ENCODE measurements around the gene ZNF396.

The ZNF396 gene

DNA sequence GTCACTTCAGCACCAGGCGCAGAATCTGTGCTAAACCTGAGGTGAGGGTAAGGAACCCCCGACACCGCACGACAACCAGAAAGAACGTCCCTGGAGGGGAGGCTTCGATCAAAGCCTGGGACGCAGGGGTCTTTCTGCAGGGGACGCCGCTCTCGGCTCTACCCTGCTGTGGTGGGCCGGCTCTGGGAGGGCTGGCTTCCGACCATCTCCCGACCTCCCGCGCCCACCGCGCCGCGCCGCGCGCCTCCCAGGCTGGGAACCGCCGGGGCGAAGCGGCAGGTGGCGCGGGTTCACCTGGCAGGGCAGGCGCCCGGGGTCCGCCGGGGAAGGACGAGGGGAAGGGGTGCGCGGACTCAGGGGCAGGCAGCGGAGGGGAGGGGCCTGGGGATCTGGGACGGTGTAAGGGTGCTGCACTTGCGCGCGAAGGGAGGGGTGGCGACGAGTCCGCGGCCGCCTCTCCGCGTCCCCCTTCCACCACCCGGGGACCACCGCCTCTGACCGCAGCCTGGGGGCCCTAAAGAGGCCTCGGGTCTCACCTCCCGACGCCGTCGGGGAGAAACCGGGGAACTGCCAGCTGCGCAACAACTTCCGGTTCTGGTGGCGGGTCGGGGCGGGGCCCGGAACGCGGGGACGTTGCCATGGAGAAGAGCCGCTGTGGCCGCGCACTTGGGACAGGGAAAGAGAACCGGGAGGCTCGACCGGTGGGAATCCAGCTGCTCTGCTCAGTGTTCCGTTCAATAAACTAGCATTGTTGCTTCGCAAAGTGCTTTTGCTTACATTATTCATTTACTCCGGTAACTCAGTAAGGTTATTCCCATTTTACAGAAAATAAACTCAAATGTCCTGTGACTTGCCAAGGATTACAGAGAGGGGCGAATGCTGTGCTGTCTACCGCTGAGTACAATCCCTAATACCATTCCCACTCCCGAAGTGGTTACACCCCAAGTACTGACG lies at the start of gene ZNF396:
Gene ZNF396 (minus strand): TSS at position 596 of the 954 bp plus-strand sequence. CDS start 3,045 bp downstream, outside the sequence.
- DNase-seq, result peak; percentile 16

DNA sequence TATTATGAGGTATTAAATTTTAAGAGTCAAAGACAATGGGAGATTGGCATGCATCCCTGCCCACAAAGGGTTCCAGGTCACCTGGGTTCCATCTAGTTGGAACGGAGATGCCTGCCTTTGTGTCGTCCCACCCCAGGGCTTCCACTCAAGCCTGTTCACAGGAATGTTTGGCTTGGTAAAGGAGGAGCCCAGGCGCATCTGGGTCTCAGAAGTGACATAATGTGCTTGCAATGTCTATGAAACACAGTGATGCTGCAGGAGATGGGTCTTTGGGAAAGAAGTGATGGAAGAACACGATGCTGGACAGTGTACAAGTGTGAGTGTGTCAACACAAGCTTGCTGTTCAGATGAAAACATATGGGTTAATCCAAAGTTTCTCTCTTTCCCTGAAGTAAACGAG lies 49.6 kb upstream of the ZNF396 start:
- DNase-seq, result no peak

DNA sequence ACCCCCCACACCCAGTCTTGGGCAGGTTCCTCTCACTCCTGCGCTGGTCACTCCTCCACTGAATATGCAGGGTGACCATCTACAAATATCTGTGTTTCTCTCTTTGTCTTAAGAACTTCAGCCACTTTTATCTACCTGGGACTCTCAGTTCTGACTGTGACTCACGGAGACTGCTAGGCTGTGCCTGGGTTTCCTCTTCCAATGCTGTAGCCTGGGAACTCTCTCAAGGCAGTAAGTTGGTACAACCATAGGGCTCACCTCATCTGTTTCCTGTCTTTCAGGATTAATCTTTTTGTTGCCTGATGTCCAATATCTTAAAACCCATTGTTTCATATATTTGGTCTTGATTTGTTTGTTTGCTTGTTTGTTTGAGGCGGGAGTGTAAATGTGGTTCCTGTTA lies 47.2 kb upstream of the ZNF396 start:
- DNase-seq, result no peak

- DNase-seq, result no peak
Observed at GRCh38 chr18:35422237-35422636, 45.1 kb upstream of the ZNF396 start.

DNA sequence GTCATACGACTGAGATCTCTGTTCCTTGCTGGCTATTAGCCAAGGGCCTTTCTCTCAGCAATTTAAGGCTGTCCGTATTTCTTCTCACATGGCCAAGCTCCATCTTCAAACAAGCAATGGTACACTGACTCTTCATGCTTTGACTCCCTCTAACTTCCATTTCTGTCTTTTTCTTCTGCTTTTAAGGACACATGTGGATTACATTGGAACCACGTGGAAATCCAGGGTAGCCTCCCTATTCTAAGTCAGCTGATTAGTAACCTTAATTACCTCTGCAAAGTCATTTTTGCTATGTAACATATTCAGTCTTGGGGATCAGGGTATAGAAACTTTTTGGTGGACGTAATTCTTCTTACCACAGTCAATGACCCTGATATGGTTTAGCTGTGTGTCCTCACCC lies 41.5 kb upstream of the ZNF396 start:
- no peak for DNase-seq

DNA sequence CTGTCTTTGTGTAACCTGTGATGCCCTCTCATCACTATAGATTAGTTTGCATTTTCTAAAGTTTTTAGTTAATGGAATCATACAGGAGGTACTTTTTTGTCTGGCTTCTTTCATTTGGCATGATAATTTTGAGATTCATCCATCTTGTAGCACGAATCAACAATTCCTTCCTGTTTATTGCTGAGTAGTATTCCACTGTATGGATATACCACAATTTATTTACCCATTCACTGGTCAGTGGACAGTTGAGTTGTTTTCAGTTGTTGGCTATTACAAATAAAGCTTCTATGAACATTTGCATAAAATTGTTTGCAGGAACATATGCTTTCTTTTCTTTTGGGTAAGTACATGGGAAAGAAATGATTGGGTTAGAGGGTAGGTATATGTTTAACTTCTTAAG lies 40.1 kb upstream of the ZNF396 start:
- no peak for DNase-seq

DNA sequence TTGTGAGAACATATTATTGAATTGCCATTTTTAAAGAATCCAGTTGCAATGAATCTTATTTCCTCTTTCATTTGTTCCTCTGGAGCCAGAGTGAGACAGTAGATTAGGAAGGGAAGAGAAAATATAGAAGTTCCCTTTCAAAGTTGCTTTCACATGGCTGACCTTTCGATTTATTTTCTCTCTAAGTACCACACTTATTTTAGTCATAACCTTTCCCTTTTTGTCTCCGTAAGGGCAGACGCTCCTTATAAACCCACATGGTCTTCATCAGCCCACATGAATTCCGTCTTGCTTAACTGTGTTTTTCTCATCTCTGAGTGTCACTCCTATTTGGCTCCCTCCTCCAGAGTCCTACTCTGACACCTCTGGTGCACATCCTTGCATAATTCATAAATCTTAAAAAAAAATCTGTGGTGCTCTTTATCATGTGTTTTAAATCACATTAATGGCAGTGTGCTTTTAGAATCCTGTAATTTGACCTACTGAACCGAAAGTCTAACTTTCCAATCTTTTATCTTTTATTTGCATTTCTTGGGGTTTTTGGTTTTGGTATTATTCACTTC lies 38.5 kb upstream of the ZNF396 start:
- DNase-seq, result no peak

DNA sequence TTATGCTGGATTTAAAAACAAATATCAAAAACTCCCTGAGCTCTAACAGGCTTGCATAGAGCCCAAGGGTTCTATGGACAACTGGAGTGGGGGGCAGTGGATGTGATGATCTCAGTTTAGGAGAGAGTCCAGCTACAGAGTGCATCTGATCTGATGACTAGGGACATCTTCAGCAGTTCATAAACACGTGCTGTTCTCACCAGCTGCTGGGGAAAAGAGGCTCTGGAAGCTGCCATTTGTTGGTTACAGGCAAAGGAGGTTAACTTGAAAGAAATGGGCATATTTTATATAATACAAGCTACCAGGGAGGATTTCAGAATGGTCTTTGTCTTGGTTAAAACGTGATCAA lies 36.0 kb upstream of the ZNF396 start:
- DNase-seq, result no peak

DNA sequence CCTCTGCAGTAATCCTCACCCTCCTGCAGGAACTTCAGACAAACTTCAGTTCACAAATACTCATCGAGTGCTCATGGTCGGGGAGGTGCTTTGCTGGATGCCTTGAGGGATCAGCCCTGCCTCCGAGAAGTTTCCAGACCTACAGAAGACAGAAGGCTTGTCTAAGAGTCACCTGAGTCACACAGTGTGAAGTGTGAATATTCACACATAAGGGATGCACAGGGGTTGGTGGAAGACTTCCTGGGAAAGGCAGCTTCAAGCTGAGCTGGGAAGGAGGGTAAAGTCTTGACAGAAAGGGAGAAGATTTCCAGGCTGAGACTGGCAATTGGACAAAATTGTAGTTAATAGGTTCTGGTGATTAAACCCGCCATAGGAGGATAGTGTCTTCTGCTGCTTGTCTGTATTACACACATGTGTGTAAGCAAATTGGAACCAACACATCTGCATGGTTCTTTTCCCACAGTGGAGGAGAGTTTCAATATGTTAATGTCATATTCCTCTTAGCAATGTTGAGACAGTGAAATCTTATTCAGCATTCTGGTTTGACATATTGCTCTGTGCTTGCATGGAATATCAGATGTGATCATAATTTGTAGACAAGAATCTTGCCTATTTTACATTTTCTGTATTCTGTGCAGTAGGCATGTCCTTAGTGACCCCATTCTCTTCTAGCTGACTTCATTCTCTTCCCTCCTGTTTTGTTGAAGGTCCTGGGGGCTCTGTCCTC lies 34.7 kb upstream of the ZNF396 start:
- no peak for DNase-seq

GRCh38 chr18:35410561-35410960 lies 33.4 kb upstream of the ZNF396 start:
- no peak for DNase-seq

GRCh38 chr18:35409911-35410310 lies 32.8 kb upstream of the ZNF396 start:
- no peak for DNase-seq

GRCh38 chr18:35408843-35409261 lies 31.7 kb upstream of the ZNF396 start:
- DNase-seq, result no peak

DNA sequence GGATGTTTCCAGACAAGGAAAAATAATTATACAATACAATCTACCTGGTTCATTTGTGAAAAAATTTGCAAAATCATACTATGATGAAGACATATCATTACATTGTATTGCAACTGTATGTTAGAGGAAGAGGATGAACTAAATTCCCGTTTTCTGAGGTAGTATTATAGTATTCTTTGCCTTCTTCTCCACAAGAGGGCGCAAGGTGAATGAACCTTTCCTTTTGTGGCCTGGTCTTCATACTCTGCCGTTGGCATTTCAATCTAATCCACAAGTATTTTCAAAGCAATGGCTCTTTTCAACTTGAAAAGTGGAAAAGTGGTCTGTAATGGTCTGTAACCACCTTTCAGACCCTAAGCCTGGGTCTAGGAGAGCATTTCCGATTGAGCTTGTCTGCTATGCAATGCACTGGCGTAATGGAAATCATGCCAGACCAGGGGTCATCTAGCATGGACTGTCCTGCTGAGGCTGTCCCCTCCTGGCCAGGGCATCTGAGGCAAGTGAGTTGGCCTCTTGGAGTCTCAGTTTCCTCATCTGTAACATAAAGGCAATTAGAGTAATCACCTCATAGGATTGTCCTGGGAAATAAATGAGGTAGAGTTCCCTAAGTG lies 30.8 kb upstream of the ZNF396 start:
- DNase-seq, result peak; percentile 69

DNA sequence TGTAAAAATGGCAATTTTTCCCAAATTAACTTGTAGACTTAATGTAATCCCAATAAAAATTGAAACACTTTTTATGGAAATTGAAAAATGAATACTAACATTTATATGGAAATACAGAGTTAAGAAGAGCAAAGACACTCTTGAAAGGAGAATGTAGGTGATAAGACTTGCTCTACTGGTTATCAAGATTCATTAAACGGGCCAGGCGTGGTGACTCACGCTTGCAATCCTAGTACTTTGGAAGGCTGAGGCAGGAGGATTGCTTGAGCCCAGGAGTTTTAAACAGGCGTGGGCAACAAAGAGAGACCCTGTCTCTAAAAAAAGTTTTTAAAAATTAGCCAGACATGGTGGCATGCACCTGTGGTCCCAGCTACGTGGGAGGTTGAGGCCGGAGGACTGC lies 29.5 kb upstream of the ZNF396 start:
- DNase-seq, result no peak

DNA sequence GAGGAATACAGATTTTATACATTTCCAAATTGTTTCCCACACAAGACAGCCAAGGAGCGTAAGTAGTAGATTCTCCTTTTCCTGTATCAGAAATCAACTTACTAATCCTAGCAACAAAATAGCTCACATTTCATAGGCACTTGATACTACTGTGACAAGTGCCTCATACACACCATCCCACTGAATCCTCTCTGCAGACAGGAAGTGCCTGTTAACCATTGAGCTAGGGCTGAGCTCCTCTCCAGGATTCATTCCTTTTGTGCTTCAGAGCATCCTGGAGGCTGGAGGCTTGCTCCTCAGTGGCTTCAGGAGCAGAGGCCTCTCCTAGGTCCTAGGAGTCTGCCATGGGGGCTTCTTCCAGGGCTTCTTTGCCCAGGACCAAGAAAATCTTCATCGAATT lies 20.8 kb upstream of the ZNF396 start:
- DNase-seq, result no peak

- no peak for DNase-seq
Observed at GRCh38 chr18:35393716-35394115, 16.6 kb upstream of the ZNF396 start.

DNA sequence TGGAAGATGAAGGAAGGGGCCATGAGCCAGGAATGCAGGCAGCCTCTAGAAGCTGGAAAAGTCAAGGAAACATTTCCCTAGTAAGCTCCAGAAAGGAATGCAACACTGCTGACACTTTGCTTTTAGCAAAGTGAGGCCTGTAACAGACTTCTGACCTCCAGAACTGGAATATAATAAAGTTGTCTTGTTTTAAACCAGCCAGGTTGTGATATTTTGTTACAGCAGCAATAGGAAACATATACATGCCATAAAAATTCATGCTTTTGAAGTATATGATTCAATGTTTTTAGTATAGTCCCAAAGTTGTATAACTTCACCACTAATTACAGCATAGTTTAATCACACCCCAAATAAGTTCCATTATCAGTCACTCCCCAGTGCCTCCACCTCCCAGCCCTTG lies 15.2 kb upstream of the ZNF396 start:
- DNase-seq, result no peak

- DNase-seq, result no peak
Observed at GRCh38 chr18:35390951-35391700, 14.0 kb upstream of the ZNF396 start.

GRCh38 chr18:35389095-35389618 lies 12.0 kb upstream of the ZNF396 start:
- peak; percentile 44 for DNase-seq

DNA sequence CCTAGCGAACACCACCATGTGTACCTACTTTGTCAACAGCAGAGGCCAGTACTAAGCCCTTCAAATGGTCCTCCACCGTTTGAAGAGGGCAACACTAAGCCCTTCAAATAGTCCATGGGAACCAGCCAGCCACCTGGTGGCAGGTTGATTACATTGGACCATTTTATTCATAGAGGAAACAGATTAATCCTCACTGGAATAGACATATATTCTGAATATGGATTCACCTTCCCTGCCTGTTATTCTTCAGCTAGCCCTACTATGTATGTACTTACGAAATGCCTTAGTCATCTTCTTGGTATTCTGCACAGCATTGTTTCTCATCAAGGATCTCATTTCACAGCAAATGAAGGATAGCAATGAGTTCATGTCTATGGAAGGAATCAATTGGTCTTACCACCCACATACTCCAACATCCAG lies 10.0 kb upstream of the ZNF396 start:
- DNase-seq, result no peak

GRCh38 chr18:35386600-35387100 lies 9.5 kb upstream of the ZNF396 start:
- peak; percentile 76 for DNase-seq

DNA sequence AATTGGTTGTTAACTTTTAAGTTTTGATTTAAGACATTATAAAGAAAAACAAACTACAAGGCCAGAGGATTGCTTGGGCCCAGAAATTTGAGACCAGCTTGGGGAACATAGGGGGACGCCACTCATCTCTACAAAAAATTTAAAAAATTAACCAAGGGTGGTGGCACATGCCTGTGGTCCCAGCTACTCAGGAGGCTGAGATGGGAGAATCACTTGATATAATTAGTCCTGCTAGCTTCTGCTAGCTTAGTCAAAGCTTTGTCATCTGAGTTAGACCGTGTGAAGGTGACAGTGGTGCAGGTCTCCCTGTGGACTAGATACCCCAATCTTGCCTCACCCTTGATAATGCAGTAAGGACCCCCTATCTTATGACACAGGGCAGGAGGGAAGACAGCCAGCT lies 6.0 kb upstream of the ZNF396 start:
- DNase-seq, result no peak

Data from kidney glomerular epithelial cell (primary cell).